HCT116 (cell line): ENCODE results near the gene LRRK1. TPM values are rescaled to one million over a fixed set of nuclear protein-coding genes. Genes with fewer than 3 reads are reported as not detected.

Experiments
- ATAC-seq: fragments of 200-7000 bp; cut with Tn5 transposase; 2 replicates; pipeline ENCODE4 v1.9.1; 2020; ENCODE audit warnings: mild to moderate bottlenecking, moderate library complexity
- BruUV-seq: library from RNA; stranded (reverse); fragments of 400-500 nt; replicated peaks from 2 replicates; lab custom pipeline; 2021; lab: Mats Ljungman, UMichigan
- CTCF ChIA-PET: fragments of 300-600 bp; sonication (Branson Sonifier 250); formaldehyde crosslinking; loops from one replicate; lab custom pipeline; 2021; ENCODE audit warnings: antibody characterized with exemption; lab: Charles Lee
- POLR2A ChIA-PET: fragments of 300-600, 350-600 bp; sonication (Branson Sonifier 250); formaldehyde crosslinking; loops from one replicate; lab custom pipeline; 2021; ENCODE audit warnings: antibody characterized with exemption; lab: Charles Lee
- RAD21 ChIA-PET, 2 experiments: fragments of 300-600 bp; sonication (Branson Sonifier 250); formaldehyde crosslinking; loops; one replicate each; lab custom pipeline; 2023; ENCODE audit warnings: low total read pairs in 2 of 2; ENCODE audit not compliant: uncharacterized antibody in 2 of 2, unreplicated experiment in 2 of 2, low non-redundant PET in 1 of 2; lab: Charles Lee
- DNase-seq: peaks from one replicate; pipeline ENCODE4 v3.0.0-alpha.2; 2010; ENCODE audit warnings: low read depth, low spot score
- H2AFZ ChIP-seq: fragments of 200-600 bp; shearing (Covaris generic), sonication (generic); 2 replicates; pipeline ENCODE4 v1.6.1; 2017; ENCODE audit warnings: low read depth, mixed run types, mixed read lengths, antibody characterized with exemption, low read length; ENCODE audit not compliant: poor library complexity, severe bottlenecking
- H3K27ac ChIP-seq: 2 replicates; pipeline ENCODE4 v1.5.1; 2012; ENCODE audit warnings: low read depth, low read length
- H3K27me3 ChIP-seq: fragments of 200-600 bp; sonication (generic); 2 replicates; pipeline ENCODE4 v1.6.1; 2016; ENCODE audit warnings: mixed run types, low read length, mixed read lengths; ENCODE audit not compliant: insufficient read depth
- H3K36me3 ChIP-seq, 2 experiments: fragments of 200-500 bp in 1 of 2; fragments of 200-600 bp in 1 of 2; sonication (Bioruptor generic) in 1 of 2; sonication (generic) in 1 of 2; 2 replicates each; pipeline versions ENCODE4 v1.5.1 to v1.6.1; 2014 to 2016; ENCODE audit warnings: low read length in 2 of 2, inconsistent platforms in 1 of 2, mixed read lengths in 1 of 2, mixed run types in 1 of 2; ENCODE audit not compliant: insufficient read depth in 2 of 2, control insufficient read depth in 1 of 2
- H3K4me1 ChIP-seq, 2 experiments: fragments of 200-600 bp in 1 of 2; sonication (generic) in 1 of 2; 2 replicates each; pipeline versions ENCODE4 v1.5.1 to v1.6.1; 2012 to 2017; ENCODE audit warnings: low read length in 2 of 2, inconsistent platforms in 1 of 2, mild to moderate bottlenecking in 1 of 2, mixed read lengths in 1 of 2, mixed run types in 1 of 2, moderate library complexity in 1 of 2; ENCODE audit not compliant: insufficient read depth in 2 of 2, control insufficient read depth in 1 of 2
- H3K4me2 ChIP-seq: fragments of 200-600 bp; sonication (generic); 2 replicates; pipeline ENCODE4 v1.6.1; 2017; ENCODE audit warnings: mixed run types, low read length, mixed read lengths
- H3K4me3 ChIP-seq, 2 experiments: fragments of 200-600 bp in 1 of 2; sonication (generic) in 1 of 2; replicated peaks in 1 of 2; 2 replicates each; pipeline ENCODE4 v1.5.1; 2011 to 2016; ENCODE audit warnings: low read length in 2 of 2, control low read depth in 1 of 2, low read depth in 1 of 2, mild to moderate bottlenecking in 1 of 2, mixed read lengths in 1 of 2, mixed run types in 1 of 2
- H3K79me2 ChIP-seq: fragments of 200-600 bp; sonication (generic); 2 replicates; pipeline ENCODE4 v1.6.1; 2017; ENCODE audit warnings: mild to moderate bottlenecking, mixed run types, low read length, moderate library complexity, mixed read lengths; ENCODE audit not compliant: insufficient read depth
- H3K9ac ChIP-seq: fragments of 200-600 bp; sonication (generic); 2 replicates; pipeline ENCODE4 v1.6.1; 2016; ENCODE audit warnings: low read length, mixed read lengths
- H3K9me2 ChIP-seq: fragments of 200-600 bp; sonication (generic), shearing (Covaris generic); 2 replicates; pipeline ENCODE4 v1.6.1; 2017; ENCODE audit warnings: mixed run types, mild to moderate bottlenecking, moderate library complexity; ENCODE audit not compliant: insufficient read depth
- H3K9me3 ChIP-seq, 2 experiments: fragments of 200-500 bp in 1 of 2; fragments of 200-600 bp in 1 of 2; sonication (Bioruptor generic) in 1 of 2; sonication (generic) in 1 of 2; 2 replicates each; pipeline ENCODE4 v1.6.1; 2014 to 2017; ENCODE audit warnings: low read length in 2 of 2, mixed read lengths in 2 of 2, inconsistent platforms in 1 of 2, low read depth in 1 of 2, mild to moderate bottlenecking in 1 of 2, mixed run types in 1 of 2, moderate library complexity in 1 of 2; ENCODE audit not compliant: control insufficient read depth in 1 of 2, insufficient read depth in 1 of 2
- H4K20me1 ChIP-seq: fragments of 200-600 bp; sonication (generic), shearing (Covaris generic); 2 replicates; pipeline ENCODE4 v1.6.1; 2017; ENCODE audit warnings: mixed run types, mild to moderate bottlenecking, moderate library complexity; ENCODE audit not compliant: insufficient read depth
- CEBPB ChIP-seq: IDR thresholded peaks from 2 replicates; pipeline ENCODE4 v1.6.1; 2012; ENCODE audit warnings: low read depth
- EZH2phosphoT487 ChIP-seq: fragments of 200-600 bp; IDR thresholded peaks from 2 replicates; pipeline ENCODE4 v1.6.1; 2018; ENCODE audit warnings: antibody characterized with exemption, borderline replicate concordance
- FOSL1 ChIP-seq: IDR thresholded peaks from 2 replicates; pipeline ENCODE4 v1.6.1; 2012; ENCODE audit warnings: low read depth
- JUND ChIP-seq: IDR thresholded peaks from 2 replicates; pipeline ENCODE4 v1.6.1; 2012
- POLR2A ChIP-seq: IDR thresholded peaks from 2 replicates; pipeline ENCODE4 v1.7.0; 2011; ENCODE audit warnings: borderline replicate concordance; ENCODE audit not compliant: insufficient read depth, insufficient read length; ENCODE audit errors: extremely low read depth
- SIN3A ChIP-seq: IDR thresholded peaks from 2 replicates; pipeline ENCODE4 v1.6.1; 2012; ENCODE audit warnings: low read depth
- ZFX ChIP-seq: fragments of 450-650 bp; IDR thresholded peaks from 2 replicates; pipeline ENCODE4 v1.6.1; 2017
- ZNF274 ChIP-seq: fragments of 200-500 bp; sonication (Bioruptor generic); IDR thresholded peaks from 2 replicates; pipeline ENCODE4 v1.6.1; 2014; ENCODE audit warnings: mild to moderate bottlenecking, low read depth, low read length, inconsistent platforms
- intact Hi-C: fragments of 100-400 bp; cut with micrococcal nuclease; formaldehyde crosslinking; loops from 2 replicates; pipeline ENCODE4 v1.10.0; 2022
- total RNA-seq: library from RNA; stranded (reverse); gene quantifications from one replicate; pipeline ENCODE4 v1.2.1, GENCODE V29; 2021; ENCODE audit not compliant: unreplicated experiment

Gene LRRK1
- total RNA-seq, 1 experiment from 2014 or later: 21.6 TPM

DNA sequence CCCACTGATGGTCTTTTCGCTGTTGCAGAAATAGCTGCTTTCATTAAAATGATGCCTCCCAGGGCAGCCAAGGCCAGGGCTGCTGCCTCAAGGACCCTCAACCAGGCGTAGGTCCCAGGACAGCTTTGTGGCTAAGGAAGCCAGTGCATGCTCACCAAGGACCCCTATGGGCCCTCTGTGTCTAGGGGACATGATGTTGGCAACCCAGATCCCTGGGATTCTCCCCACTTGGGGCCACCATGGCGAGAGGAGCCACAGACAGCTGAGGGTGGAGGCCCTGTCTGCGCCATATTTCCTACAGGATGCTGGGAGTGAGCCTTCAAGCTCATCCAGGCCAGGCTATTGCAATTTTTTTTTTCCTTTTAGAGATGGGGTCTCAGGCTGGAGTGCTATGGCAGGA, 195.5 kb downstream of the LRRK1 start:
- no peak for ATAC-seq
- no peak overlapping the region for H3K27ac ChIP-seq
- no peaks in the 10 kb centered on the region for H3K36me3 ChIP-seq
- intact Hi-C loops: no loop called here
- ChIA-PET RAD21 (no interaction called here), POLR2A (no interaction called here), CTCF (no interaction called here)
- H3K9ac ChIP-seq: no peak overlapping the region
- H3K4me3 ChIP-seq: no peak overlapping the region
- no peak for TF ChIP-seq EZH2phosphoT487
- H3K79me2 ChIP-seq: no peaks in the 10 kb centered on the region
- no peaks in the 10 kb centered on the region for H3K4me1 ChIP-seq
- no peak overlapping the region for H2AFZ ChIP-seq
- H3K9me2 ChIP-seq: no peaks in the 10 kb centered on the region
- H3K27me3 ChIP-seq: no peaks in the 10 kb centered on the region
- H4K20me1 ChIP-seq: no peaks in the 10 kb centered on the region
- DNase-seq: no peak
- no TSS peak for BruUV-seq
- no peaks in the 10 kb centered on the region for H3K9me3 ChIP-seq
- H3K4me2 ChIP-seq: no peak overlapping the region

GRCh38 chr15:101115393-101115785, 196.2 kb downstream of the LRRK1 start:
- no peak for ATAC-seq
- DNase-seq: no peak
- no peaks in the 10 kb centered on the region for H3K9me3 ChIP-seq
- H3K79me2 ChIP-seq: no peaks in the 10 kb centered on the region
- POLR2A ChIA-PET: no interaction called here
- CTCF ChIA-PET: no interaction called here
- H3K4me2 ChIP-seq: no peak overlapping the region
- no peaks in the 10 kb centered on the region for H3K27me3 ChIP-seq
- H3K4me3 ChIP-seq: no peak overlapping the region
- RAD21 ChIA-PET: no interaction called here
- H3K4me1 ChIP-seq: no peaks in the 10 kb centered on the region
- H4K20me1 ChIP-seq: no peaks in the 10 kb centered on the region
- no peak overlapping the region for H3K9ac ChIP-seq
- no TSS peak for BruUV-seq
- TF ChIP-seq JUND: no peak
- TF ChIP-seq ZNF274: no peak
- no peak for TF ChIP-seq POLR2A
- no peak for TF ChIP-seq ZFX
- no peak for TF ChIP-seq CEBPB
- TF ChIP-seq FOSL1: no peak
- no peak for TF ChIP-seq SIN3A
- no peaks in the 10 kb centered on the region for H3K9me2 ChIP-seq
- H3K27ac ChIP-seq: no peak overlapping the region
- no peaks in the 10 kb centered on the region for H3K36me3 ChIP-seq
- intact Hi-C loops: no loop called here
- no peak overlapping the region for H2AFZ ChIP-seq
